OCI-LY1 (cell line): ENCODE measurements around the gene CNTN5.

Experiments
- H2AFZ ChIP-seq: fragments of 200-600 bp; sonication (generic), shearing (Covaris generic); 2 replicates; pipeline ENCODE4 v1.6.0; 2014; ENCODE audit warnings: antibody characterized with exemption, mild to moderate bottlenecking, low read length
- H3F3A ChIP-seq: fragments of 200-600 bp; sonication (generic), shearing (Covaris generic); 2 replicates; pipeline ENCODE4 v1.6.0; 2014; ENCODE audit warnings: mild to moderate bottlenecking, antibody characterized with exemption, low read length, moderate library complexity; ENCODE audit not compliant: insufficient read depth
- H3K27ac ChIP-seq: fragments of 200-600 bp; sonication (generic); 2 replicates; pipeline ENCODE4 v1.5.1; 2014; ENCODE audit warnings: low read length, mixed run types, mild to moderate bottlenecking, low read depth; ENCODE audit not compliant: poor library complexity, severe bottlenecking
- H3K27me3 ChIP-seq: fragments of 200-600 bp; sonication (generic); 2 replicates; pipeline ENCODE4 v1.6.0; 2014; ENCODE audit warnings: antibody characterized with exemption, mild to moderate bottlenecking, low read length, moderate library complexity; ENCODE audit not compliant: insufficient read depth
- H3K36me3 ChIP-seq: fragments of 200-600 bp; sonication (generic); 2 replicates; pipeline ENCODE4 v1.6.1; 2014; ENCODE audit warnings: mild to moderate bottlenecking, antibody characterized with exemption, low read length, moderate library complexity, mixed read lengths; ENCODE audit not compliant: insufficient read depth
- H3K4me1 ChIP-seq: fragments of 200-600 bp; sonication (generic); 2 replicates; pipeline ENCODE4 v1.5.1; 2014; ENCODE audit warnings: mild to moderate bottlenecking, low read length, moderate library complexity; ENCODE audit not compliant: insufficient read depth, severe bottlenecking
- H3K4me2 ChIP-seq: fragments of 200-600 bp; sonication (generic), shearing (Covaris generic); 2 replicates; pipeline ENCODE4 v1.6.1; 2014; ENCODE audit warnings: low read length
- H3K4me3 ChIP-seq: fragments of 200-600 bp; sonication (generic); 2 replicates; pipeline ENCODE4 v1.5.1; 2014; ENCODE audit warnings: low read length, low read depth, mild to moderate bottlenecking, mixed read lengths; ENCODE audit not compliant: poor library complexity, severe bottlenecking
- H3K79me2 ChIP-seq: fragments of 200-600 bp; shearing (Covaris generic); 2 replicates; pipeline ENCODE4 v1.6.1; 2016; ENCODE audit warnings: mixed run types, low read length, mixed read lengths; ENCODE audit not compliant: insufficient read depth
- H3K9ac ChIP-seq: fragments of 200-600 bp; sonication (generic), shearing (Covaris generic); 2 replicates; pipeline ENCODE4 v1.6.1; 2014; ENCODE audit warnings: mild to moderate bottlenecking, low read length, mixed read lengths
- H3K9me2 ChIP-seq: fragments of 200-600 bp; sonication (generic), shearing (Covaris generic); 2 replicates; pipeline ENCODE4 v1.6.1; 2014; ENCODE audit warnings: low read depth, mild to moderate bottlenecking, low read length, mixed read lengths
- H3K9me3 ChIP-seq: fragments of 200-600 bp; shearing (Covaris generic); 2 replicates; pipeline ENCODE4 v1.6.1; 2014; ENCODE audit warnings: low read length, mixed read lengths
- H4K20me1 ChIP-seq: fragments of 200-600 bp; sonication (generic), shearing (Covaris generic); 2 replicates; pipeline ENCODE4 v1.6.0; 2016; ENCODE audit warnings: mild to moderate bottlenecking, low read length; ENCODE audit not compliant: insufficient read depth
- EZH2 ChIP-seq: fragments of 200-600 bp; sonication (generic), shearing (Covaris generic); IDR thresholded peaks from 2 replicates; pipeline ENCODE4 v1.8.0; 2017; ENCODE audit warnings: borderline replicate concordance, mixed run types, mild to moderate bottlenecking, antibody characterized with exemption, low read length, moderate library complexity, mixed read lengths
- TF ChIP-seq, protein P1 (sequence below): fragments of 200-600 bp; sonication (generic), shearing (Covaris generic); IDR thresholded peaks from 2 replicates; pipeline ENCODE4 v1.5.1; 2017; ENCODE audit warnings: mild to moderate bottlenecking, antibody characterized with exemption, low read length, moderate library complexity, mixed read lengths

The CNTN5 gene

DNA sequence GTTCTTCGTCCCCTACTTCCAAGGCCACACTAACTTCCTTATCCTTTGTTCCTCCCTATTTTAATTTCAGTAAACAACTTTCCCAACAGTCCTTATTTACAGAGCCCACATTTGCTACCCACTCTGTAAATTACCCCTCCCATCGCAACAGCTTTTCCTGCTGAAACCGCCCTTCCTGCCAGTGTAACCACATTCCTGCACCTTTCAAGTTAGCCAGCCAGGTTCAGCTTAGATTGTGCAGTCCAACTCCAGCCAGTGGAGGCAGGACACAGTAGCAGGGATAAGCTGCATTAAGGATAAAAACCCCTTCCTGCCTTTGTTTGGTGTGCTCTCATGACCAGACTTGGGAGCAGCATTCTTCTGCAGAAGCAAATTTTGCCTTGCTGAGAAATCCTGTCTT, 898.0 kb downstream of the CNTN5 start:
- Histone ChIP-seq H3K9ac (no peak overlapping the region), H2AFZ (no peak overlapping the region), H3K27ac (no peak overlapping the region), H3K27me3 (no peaks in the 10 kb centered on the region), H3K79me2 (no peaks in the 10 kb centered on the region), H3F3A (no peaks in the 10 kb centered on the region), H3K4me3 (no peak overlapping the region), H3K9me3 (no peaks in the 10 kb centered on the region), H4K20me1 (no peaks in the 10 kb centered on the region), H3K4me2 (no peak overlapping the region), H3K36me3 (no peaks in the 10 kb centered on the region), H3K4me1 (no peaks in the 10 kb centered on the region), H3K9me2 (no peaks in the 10 kb centered on the region)
- TF ChIP-seq, protein P1, sequence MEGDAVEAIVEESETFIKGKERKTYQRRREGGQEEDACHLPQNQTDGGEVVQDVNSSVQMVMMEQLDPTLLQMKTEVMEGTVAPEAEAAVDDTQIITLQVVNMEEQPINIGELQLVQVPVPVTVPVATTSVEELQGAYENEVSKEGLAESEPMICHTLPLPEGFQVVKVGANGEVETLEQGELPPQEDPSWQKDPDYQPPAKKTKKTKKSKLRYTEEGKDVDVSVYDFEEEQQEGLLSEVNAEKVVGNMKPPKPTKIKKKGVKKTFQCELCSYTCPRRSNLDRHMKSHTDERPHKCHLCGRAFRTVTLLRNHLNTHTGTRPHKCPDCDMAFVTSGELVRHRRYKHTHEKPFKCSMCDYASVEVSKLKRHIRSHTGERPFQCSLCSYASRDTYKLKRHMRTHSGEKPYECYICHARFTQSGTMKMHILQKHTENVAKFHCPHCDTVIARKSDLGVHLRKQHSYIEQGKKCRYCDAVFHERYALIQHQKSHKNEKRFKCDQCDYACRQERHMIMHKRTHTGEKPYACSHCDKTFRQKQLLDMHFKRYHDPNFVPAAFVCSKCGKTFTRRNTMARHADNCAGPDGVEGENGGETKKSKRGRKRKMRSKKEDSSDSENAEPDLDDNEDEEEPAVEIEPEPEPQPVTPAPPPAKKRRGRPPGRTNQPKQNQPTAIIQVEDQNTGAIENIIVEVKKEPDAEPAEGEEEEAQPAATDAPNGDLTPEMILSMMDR = no peak
- TF ChIP-seq EZH2 = no peak

DNA sequence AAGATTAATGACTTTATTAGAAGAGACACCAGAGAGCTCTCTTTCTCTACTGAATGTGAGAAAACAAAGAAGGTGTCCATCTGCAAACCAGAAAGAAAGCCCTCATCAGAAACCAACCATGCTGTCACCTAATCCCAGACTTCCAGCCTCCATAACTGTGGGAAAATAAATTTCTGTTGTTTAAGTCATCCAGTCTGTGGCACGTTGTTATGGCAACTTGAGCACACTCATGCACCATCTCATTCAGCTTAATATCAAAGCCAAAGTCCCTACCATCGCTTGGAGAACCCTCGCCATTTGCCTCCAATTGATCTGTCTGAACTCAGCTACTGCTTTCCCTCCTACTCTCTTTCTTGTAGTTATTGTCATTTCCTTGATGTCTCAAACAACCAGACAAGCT, 900.2 kb downstream of the CNTN5 start:
- Histone ChIP-seq H3K9me2 (no peaks in the 10 kb centered on the region), H3F3A (no peaks in the 10 kb centered on the region), H3K9ac (no peak overlapping the region), H3K9me3 (no peaks in the 10 kb centered on the region), H3K27ac (no peak overlapping the region), H2AFZ (no peak overlapping the region), H3K36me3 (no peaks in the 10 kb centered on the region), H3K4me1 (no peaks in the 10 kb centered on the region), H3K4me2 (no peak overlapping the region), H4K20me1 (no peaks in the 10 kb centered on the region), H3K79me2 (no peaks in the 10 kb centered on the region), H3K4me3 (no peak overlapping the region), H3K27me3 (no peaks in the 10 kb centered on the region)
- TF ChIP-seq, protein P1 = no peak
- TF ChIP-seq EZH2 = no peak

DNA sequence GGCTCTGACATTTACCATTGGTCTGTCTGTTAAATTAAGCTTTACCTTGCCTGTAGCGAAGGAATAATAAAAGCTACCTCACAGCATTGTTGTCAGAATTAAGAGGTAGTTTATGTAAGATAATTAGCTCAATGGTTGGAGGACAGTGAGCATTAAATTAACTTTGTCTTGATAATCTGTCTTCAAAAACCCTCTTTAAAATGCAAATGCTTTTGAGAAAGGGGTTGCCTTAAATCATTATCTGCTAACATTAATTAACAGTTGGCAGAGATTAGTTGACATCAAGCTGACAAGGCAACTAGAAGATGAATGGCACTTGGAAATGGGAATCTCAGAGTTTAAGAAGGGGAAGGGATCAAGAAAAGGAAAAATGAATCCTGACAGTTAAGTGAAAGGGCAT, 905.2 kb downstream of the CNTN5 start:
- no peaks in the 10 kb centered on the region for H3K4me1 ChIP-seq
- no peaks in the 10 kb centered on the region for H4K20me1 ChIP-seq
- H3K36me3 ChIP-seq = no peaks in the 10 kb centered on the region
- no peaks in the 10 kb centered on the region for H3F3A ChIP-seq
- no peak overlapping the region for H3K4me2 ChIP-seq
- TF ChIP-seq, protein P1 = no peak
- TF ChIP-seq EZH2 = no peak
- no peaks in the 10 kb centered on the region for H3K9me2 ChIP-seq
- no peak overlapping the region for H3K27ac ChIP-seq
- H3K27me3 ChIP-seq = no peaks in the 10 kb centered on the region
- no peak overlapping the region for H2AFZ ChIP-seq
- H3K79me2 ChIP-seq = no peaks in the 10 kb centered on the region
- H3K9me3 ChIP-seq = no peaks in the 10 kb centered on the region
- H3K4me3 ChIP-seq = no peak overlapping the region
- H3K9ac ChIP-seq = no peak overlapping the region
